Testis (tissue), 3 donors: ENCODE results near the gene ATRNL1. TPM values are rescaled to one million over a fixed set of nuclear protein-coding genes. Genes with fewer than 3 reads are reported as not detected.

ENCODE experiments used
- DNase-seq: peaks from one replicate; pipeline ENCODE4 v3.0.0-alpha.2; 2019
- H3K27ac ChIP-seq, 2 donors: fragments of 200-600 bp; sonication (generic); one replicate each; pipeline ENCODE4 v1.5.1; 2019
- H3K27me3 ChIP-seq: fragments of 200-600 bp; sonication (generic); one replicate; pipeline ENCODE4 v1.5.1; 2019
- H3K36me3 ChIP-seq: fragments of 200-600 bp; sonication (generic); one replicate; pipeline ENCODE4 v1.5.1; 2017; ENCODE audit warnings: low read depth; ENCODE audit errors: missing control alignments
- H3K4me1 ChIP-seq: fragments of 200-600 bp; sonication (generic); one replicate; pipeline ENCODE4 v1.5.1; 2019
- H3K4me3 ChIP-seq, 2 donors: fragments of 200-600 bp; sonication (generic); one replicate each; pipeline ENCODE4 v1.5.1; 2017 to 2019
- H3K9me3 ChIP-seq: fragments of 200-600 bp; sonication (generic); one replicate; pipeline ENCODE4 v1.5.1; 2017
- CTCF ChIP-seq, 3 experiments: fragments of 450-650 bp in 2 of 3; fragments of 200-600 bp in 1 of 3; sonication (generic) in 1 of 3; IDR thresholded peaks; one replicate each; pipeline ENCODE4 v1.5.1; 2016 to 2019; ENCODE audit warnings: antibody characterized with exemption in 3 of 3, mild to moderate bottlenecking in 2 of 3, moderate library complexity in 1 of 3
- POLR2A ChIP-seq: fragments of 450-650 bp; IDR thresholded peaks from one replicate; pipeline ENCODE4 v1.6.1; 2017; ENCODE audit warnings: antibody characterized with exemption, mild to moderate bottlenecking, moderate library complexity
- WGBS, 2 donors: methylation state at CpG; one replicate each; pipeline ENCODE4 v1.1.5; 2018; 5-methylcytosine and 5-hydroxymethylcytosine counted together
- intact Hi-C: fragments of 100-400 bp; cut with DNase I; formaldehyde crosslinking; loops from one replicate; pipeline ENCODE4 v1.15.1; 2023; ENCODE audit warnings: low total_unique reads
- polyA plus RNA-seq: library from polyadenylated mRNA; stranded (reverse); fragments of 350-450 nt; fragmentation: Illumina TruSeq; extraction: RNeasy Lipid Tissue Mini Kit (QIAGEN cat#74804); gene quantifications from one replicate; pipeline ENCODE4 v1.2.3, GENCODE V29; 2014; ENCODE audit warnings: low read depth, low replicate concordance; ENCODE audit not compliant: insufficient read depth
- total RNA-seq, 2 donors: library from RNA; depleted of rRNA; stranded (reverse); fragments of >200 nt; gene quantifications; one replicate each; pipeline ENCODE4 v1.2.3, GENCODE V29; 2016

ATRNL1 gene
- total and polyA plus RNA-seq, 3 donors from 2014 or later = 32.4 to 61.3 (median 45.7) TPM

- Histone ChIP-seq H3K36me3 (no peaks in the 10 kb centered on the region), H3K27ac (no peak overlapping the region), H3K27me3 (no peaks in the 10 kb centered on the region), H3K9me3 (no peaks in the 10 kb centered on the region), H3K4me1 (no peaks in the 10 kb centered on the region), H3K4me3 (no peak overlapping the region)
- intact Hi-C loops = no loop called here
- DNase-seq = no peak
- TF ChIP-seq POLR2A (no peak), CTCF (IDR thresholded peaks at IDR 0.05) (no peak)
- WGBS, 2 donors = 93 to 94% methylated on average over 2 of the region's 2 CpGs
These were observed 825.6 kb downstream of the ATRNL1 start for GRCh38 chr10:115918812-115919211.

DNA sequence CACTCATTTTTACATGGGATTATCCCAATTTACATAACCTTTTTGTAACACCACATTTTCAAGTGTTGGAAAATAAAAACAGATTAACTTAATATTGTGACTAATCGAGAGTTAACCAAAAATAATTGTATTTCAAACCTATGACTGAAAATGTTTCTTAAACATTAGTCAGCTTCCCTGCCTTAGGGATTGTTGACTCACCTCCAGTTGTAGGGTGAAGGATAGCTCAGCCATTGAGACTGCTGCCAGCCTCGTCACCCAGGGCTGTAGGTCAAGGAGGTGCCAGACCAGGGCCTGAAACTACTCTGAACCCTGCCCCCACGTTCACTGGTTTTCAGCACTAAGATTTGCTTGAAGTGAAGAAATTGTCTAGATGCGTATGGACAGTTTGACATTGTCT, 828.6 kb downstream of the ATRNL1 start:
- no peaks in the 10 kb centered on the region for H3K36me3 ChIP-seq
- H3K27ac ChIP-seq = no peak overlapping the region
- no peak for DNase-seq
- WGBS, 2 donors = 81 to 95% methylated on average over 4 of the region's 4 CpGs
- H3K9me3 ChIP-seq = no peaks in the 10 kb centered on the region
- intact Hi-C loops = no loop called here
- no peaks in the 10 kb centered on the region for H3K4me1 ChIP-seq
- H3K4me3 ChIP-seq = no peak overlapping the region
- H3K27me3 ChIP-seq = no peaks in the 10 kb centered on the region
- TF ChIP-seq CTCF (IDR thresholded peaks at IDR 0.05) (no peak), POLR2A (no peak)

DNA sequence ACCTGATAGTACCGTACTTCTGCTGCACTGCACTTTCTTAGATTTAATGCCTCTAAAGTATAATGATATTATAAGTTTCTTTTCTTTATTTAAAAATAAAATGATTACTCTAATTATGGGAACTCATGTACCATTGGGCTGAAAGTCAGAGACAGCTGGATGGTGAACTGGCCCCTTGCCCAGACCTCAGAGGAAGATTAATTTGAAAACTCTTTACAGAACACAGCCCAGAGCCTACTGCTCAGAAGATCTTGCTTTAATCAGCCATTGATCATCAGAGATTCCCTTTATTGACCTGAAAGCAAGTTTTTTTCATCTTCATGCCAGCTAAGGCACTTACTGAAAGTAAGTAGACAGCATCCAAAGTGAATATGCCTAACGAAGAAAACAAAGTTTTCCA, 838.1 kb downstream of the ATRNL1 start:
- no peak overlapping the region for H3K4me3 ChIP-seq
- H3K27me3 ChIP-seq = no peaks in the 10 kb centered on the region
- TF ChIP-seq POLR2A (no peak), CTCF (IDR thresholded peaks at IDR 0.05) (no peak)
- intact Hi-C loops = no loop called here
- no peaks in the 10 kb centered on the region for H3K4me1 ChIP-seq
- H3K27ac ChIP-seq = no peak overlapping the region
- no peaks in the 10 kb centered on the region for H3K36me3 ChIP-seq
- WGBS, 2 donors = 89 to 92% methylated on average over 2 of the region's 2 CpGs
- DNase-seq = no peak
- H3K9me3 ChIP-seq = no peaks in the 10 kb centered on the region

- H3K27ac ChIP-seq = no peak overlapping the region
- DNase-seq = no peak
- H3K4me1 ChIP-seq = no peaks in the 10 kb centered on the region
- TF ChIP-seq CTCF (IDR thresholded peaks at IDR 0.05) = no peak
- no peak for TF ChIP-seq POLR2A
- H3K27me3 ChIP-seq = no peaks in the 10 kb centered on the region
- 76 to 86% methylated on average over 2 of the region's 2 CpGs for WGBS, 2 donors
- no peaks in the 10 kb centered on the region for H3K36me3 ChIP-seq
- intact Hi-C loops = no loop called here
- no peaks in the 10 kb centered on the region for H3K9me3 ChIP-seq
- H3K4me3 ChIP-seq = no peak overlapping the region
These were observed 838.9 kb downstream of the ATRNL1 start for GRCh38 chr10:115932099-115932498.

DNA sequence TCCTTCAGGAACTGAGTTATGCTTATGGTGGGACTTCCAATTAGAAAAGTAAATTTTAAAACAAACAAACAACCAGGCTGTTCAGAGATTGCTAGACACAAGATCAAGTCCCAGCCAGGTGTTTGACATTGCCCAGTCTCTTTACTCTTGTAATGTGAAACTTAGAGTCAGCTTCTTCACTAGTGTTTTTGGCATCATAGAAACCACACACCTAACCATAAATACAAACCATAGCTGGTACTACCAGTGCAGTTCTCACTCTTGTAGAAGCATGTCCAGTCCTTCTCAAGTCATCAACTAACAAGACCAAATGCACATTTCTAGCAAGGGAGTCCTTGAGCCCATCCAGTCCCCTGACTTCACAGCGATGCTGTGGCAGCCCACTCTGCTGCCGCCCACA, 839.9 kb downstream of the ATRNL1 start:
- Histone ChIP-seq H3K4me3 (no peak overlapping the region), H3K36me3 (no peaks in the 10 kb centered on the region), H3K27ac (no peak overlapping the region), H3K4me1 (no peaks in the 10 kb centered on the region), H3K9me3 (no peaks in the 10 kb centered on the region), H3K27me3 (no peaks in the 10 kb centered on the region)
- no peak for DNase-seq
- intact Hi-C loops = no loop called here
- TF ChIP-seq CTCF (IDR thresholded peaks at IDR 0.05) (no peak), POLR2A (no peak)
- WGBS, 2 donors = 97 to 100% methylated on average over 2 of the region's 2 CpGs
